H1 (cell line): ENCODE measurements around the gene SOX12. TPM values are rescaled to one million over a fixed set of nuclear protein-coding genes. Genes with fewer than 3 reads are reported as not detected.

Experiments used
- CTCF ChIA-PET: fragments of 300-600 bp; sonication (Branson Sonifier 250); formaldehyde crosslinking; loops from one replicate; lab custom pipeline; 2021; ENCODE audit not compliant: partially characterized antibody; lab: Charles Lee
- POLR2A ChIA-PET: fragments of 300-600 bp; sonication (Branson Sonifier 250); formaldehyde crosslinking; loops from one replicate; lab custom pipeline; 2021; ENCODE audit warnings: inconsistent platforms; ENCODE audit not compliant: partially characterized antibody; lab: Charles Lee
- DNase-seq, 2 experiments: peaks; one replicate each; pipeline versions ENCODE4 v3.0.0 to v3.0.0-alpha.2; 2010 to 2022; ENCODE audit warnings: low spot score in 2 of 2, low read depth in 1 of 2, mixed read lengths in 1 of 2
- FAIRE-seq: peaks from 2 replicates; lab custom pipeline; 2011; peaks lifted over from hg19 to GRCh38; lab: Jason Lieb, UNC
- H2AFZ ChIP-seq: 2 replicates; pipeline ENCODE4 v1.8.1; 2012; ENCODE audit warnings: low read length, inconsistent platforms
- H2AK5ac ChIP-seq: 2 replicates; pipeline ENCODE4 v1.6.1; 2013; ENCODE audit warnings: low read depth, low read length
- H2BK120ac ChIP-seq: replicated peaks from 2 replicates; pipeline ENCODE3; 2013; ENCODE audit warnings: low read depth, low read length, inconsistent platforms
- H2BK12ac ChIP-seq: 2 replicates; pipeline ENCODE4 v1.6.1; 2013; ENCODE audit warnings: low read depth, low read length
- H2BK15ac ChIP-seq: 2 replicates; pipeline ENCODE4 v1.6.1; 2013; ENCODE audit warnings: low read length
- H2BK20ac ChIP-seq: 2 replicates; pipeline ENCODE4 v1.6.1; 2013; ENCODE audit warnings: low read length
- H2BK5ac ChIP-seq: 2 replicates; pipeline ENCODE4 v1.6.1; 2013; ENCODE audit warnings: low read depth, low read length
- H3K14ac ChIP-seq: 2 replicates; pipeline ENCODE4 v1.6.1; 2013; ENCODE audit warnings: inconsistent platforms; ENCODE audit not compliant: insufficient read length
- H3K18ac ChIP-seq: 2 replicates; pipeline ENCODE4 v1.6.1; 2013; ENCODE audit warnings: low read length; ENCODE audit errors: extremely low read depth
- H3K23ac ChIP-seq: 2 replicates; pipeline ENCODE4 v1.6.1; 2013; ENCODE audit warnings: inconsistent platforms; ENCODE audit not compliant: insufficient read length
- H3K23me2 ChIP-seq: 2 replicates; pipeline ENCODE4 v1.6.1; 2013; ENCODE audit warnings: low read depth, low read length
- H3K27ac ChIP-seq: 2 replicates; pipeline ENCODE4 v1.6.1; 2011; ENCODE audit warnings: low read depth, low read length, inconsistent platforms
- H3K27me3 ChIP-seq, 4 experiments: replicated peaks in 1 of 4; 1 replicate in 1 of 4; 2 replicates in 3 of 4; pipeline versions ENCODE4 v1.6.1 to v1.8.1; 2011 to 2013; ENCODE audit warnings: low read length in 3 of 4, mild to moderate bottlenecking in 3 of 4, inconsistent platforms in 2 of 4, mixed read lengths in 2 of 4, moderate library complexity in 1 of 4; ENCODE audit not compliant: control insufficient read depth in 3 of 4, insufficient read depth in 3 of 4; ENCODE audit errors: extremely low read depth in 1 of 4
- H3K36me3 ChIP-seq, 4 experiments: 2 replicates each; pipeline versions ENCODE4 v1.6.1 to v1.8.1; 2011 to 2013; ENCODE audit warnings: mild to moderate bottlenecking in 4 of 4, low read length in 3 of 4, moderate library complexity in 2 of 4, control low read depth in 1 of 4, inconsistent platforms in 1 of 4; ENCODE audit not compliant: insufficient read depth in 4 of 4, control insufficient read depth in 2 of 4
- H3K4ac ChIP-seq: replicated peaks from 2 replicates; pipeline ENCODE3; 2013; ENCODE audit warnings: low read length, low read depth, mixed read lengths, inconsistent platforms; ENCODE audit not compliant: insufficient read length
- H3K4me1 ChIP-seq, 4 experiments: replicated peaks in 1 of 4; 1 replicate in 1 of 4; 2 replicates in 3 of 4; pipeline versions ENCODE4 v1.6.1 to v1.8.1; 2011 to 2013; ENCODE audit warnings: low read length in 3 of 4, inconsistent platforms in 2 of 4, mixed read lengths in 1 of 4; ENCODE audit not compliant: insufficient read depth in 4 of 4, control insufficient read depth in 3 of 4
- H3K4me2 ChIP-seq, 2 experiments: 2 replicates each; pipeline versions ENCODE4 v1.6.1 to v1.8.1; 2011 to 2013; ENCODE audit warnings: low read depth in 2 of 2, low read length in 2 of 2, control low read depth in 1 of 2, inconsistent platforms in 1 of 2, mild to moderate bottlenecking in 1 of 2; ENCODE audit not compliant: insufficient read depth in 1 of 2
- H3K4me3 ChIP-seq, 4 experiments: fragments of 200-600, 300-600 bp in 1 of 4; sonication (generic), shearing (Covaris generic), sonication (Bioruptor Twin) in 1 of 4; 2 replicates each; pipeline versions ENCODE4 v1.5.1 to v1.8.1; 2011 to 2016; ENCODE audit warnings: low read length in 4 of 4, low read depth in 3 of 4, control low read depth in 2 of 4, inconsistent platforms in 2 of 4, mild to moderate bottlenecking in 2 of 4, mixed read lengths in 1 of 4, moderate library complexity in 1 of 4; ENCODE audit not compliant: insufficient read depth in 2 of 4; ENCODE audit errors: extremely low read depth in 1 of 4
- H3K56ac ChIP-seq: replicated peaks from 2 replicates; pipeline ENCODE3; 2013; ENCODE audit warnings: low read depth, mild to moderate bottlenecking, mixed read lengths, low read length, inconsistent platforms; ENCODE audit not compliant: insufficient read length
- H3K79me1 ChIP-seq: 2 replicates; pipeline ENCODE4 v1.6.1; 2013; ENCODE audit warnings: low read depth, low read length, control low read depth
- H3K79me2 ChIP-seq, 2 experiments: 2 replicates each; pipeline versions ENCODE4 v1.6.1 to v1.8.1; 2012 to 2013; ENCODE audit warnings: low read length in 2 of 2, mild to moderate bottlenecking in 2 of 2, inconsistent platforms in 1 of 2; ENCODE audit not compliant: insufficient read depth in 2 of 2, control insufficient read depth in 1 of 2
- H3K9ac ChIP-seq, 4 experiments: replicated peaks in 1 of 4; 1 replicate in 1 of 4; 2 replicates in 3 of 4; pipeline versions ENCODE4 v1.6.1 to v1.8.1; 2011 to 2013; ENCODE audit warnings: low read depth in 3 of 4, low read length in 3 of 4, control low read depth in 2 of 4, mild to moderate bottlenecking in 2 of 4, moderate library complexity in 2 of 4, inconsistent platforms in 1 of 4; ENCODE audit errors: extremely low read depth in 1 of 4
- H3K9me3 ChIP-seq, 2 experiments: 2 replicates each; pipeline versions ENCODE4 v1.6.1 to v1.8.1; 2012 to 2013; ENCODE audit warnings: mild to moderate bottlenecking in 2 of 2, moderate library complexity in 2 of 2, control low read depth in 1 of 2, inconsistent platforms in 1 of 2, low read depth in 1 of 2, low read length in 1 of 2, mixed read lengths in 1 of 2; ENCODE audit not compliant: insufficient read depth in 2 of 2
- H4K20me1 ChIP-seq, 2 experiments: replicated peaks in 1 of 2; 2 replicates each; pipeline versions ENCODE3 to v1.8.1; 2011 to 2013; ENCODE audit warnings: inconsistent platforms in 2 of 2, low read length in 2 of 2, mild to moderate bottlenecking in 1 of 2; ENCODE audit not compliant: insufficient read depth in 2 of 2, control insufficient read depth in 1 of 2
- H4K5ac ChIP-seq: 2 replicates; pipeline ENCODE4 v1.6.1; 2013; ENCODE audit warnings: low read length, low read depth, mixed read lengths, inconsistent platforms; ENCODE audit not compliant: insufficient read length
- H4K8ac ChIP-seq: 2 replicates; pipeline ENCODE4 v1.8.0; 2013; ENCODE audit warnings: mild to moderate bottlenecking, moderate library complexity, low read length, inconsistent platforms; ENCODE audit not compliant: insufficient read depth; ENCODE audit errors: extremely low read depth
- H4K91ac ChIP-seq: replicated peaks from 2 replicates; pipeline ENCODE3; 2013; ENCODE audit warnings: low read length, mixed read lengths, inconsistent platforms; ENCODE audit not compliant: insufficient read length
- EP300 ChIP-seq, 2 experiments: IDR thresholded peaks; 1 replicate in 1 of 2; 2 replicates in 1 of 2; pipeline ENCODE4 v1.6.1; 2011 to 2012; ENCODE audit warnings: low read depth in 2 of 2, low read length in 2 of 2, mild to moderate bottlenecking in 2 of 2, borderline replicate concordance in 1 of 2, inconsistent platforms in 1 of 2, moderate library complexity in 1 of 2
- HDAC6 ChIP-seq: IDR thresholded peaks from one replicate; pipeline ENCODE4 v1.7.1; 2012; ENCODE audit warnings: low read depth, mild to moderate bottlenecking, inconsistent platforms, low read length, moderate library complexity
- SUZ12 ChIP-seq: fragments of 200-600 bp; sonication (generic); IDR thresholded peaks from 2 replicates; pipeline ENCODE4 v1.6.1; 2012; ENCODE audit warnings: mild to moderate bottlenecking, inconsistent platforms, low read length, moderate library complexity, mixed read lengths
- WGBS, 2 experiments: shearing (Covaris generic) in 1 of 2; methylation state at CpG; one replicate each; pipeline versions ENCODE4 v1.1.6 to v1.1.7; 2013 to 2015; ENCODE audit warnings: low lambda C conversion rate in 2 of 2, mixed read lengths in 2 of 2, inconsistent platforms in 1 of 2, low coverage in 1 of 2, missing lambda C conversion rate in 1 of 2; ENCODE audit not compliant: insufficient replicate concordance in 2 of 2, insufficient coverage in 1 of 2, insufficient read length in 1 of 2; ENCODE audit errors: extremely low coverage in 1 of 2, missing lambda C conversion rate in 1 of 2; 5-methylcytosine and 5-hydroxymethylcytosine counted together
- polyA plus RNA-seq, 7 experiments: library from polyadenylated mRNA; depleted of rRNA in 3 of 7; stranded (reverse) in 5 of 7; unstranded in 2 of 7; fragments of >200 nt in 5 of 7; fragments of 200-250 nt in 2 of 7; gene quantifications; 1 replicate in 5 of 7; 2 replicates in 1 of 7; 4 replicates in 1 of 7; pipeline versions ENCODE4 v1.2.1 to v1.2.3, GENCODE V29; 2011 to 2013; ENCODE audit warnings: missing spikeins in 2 of 7, mixed read lengths in 2 of 7
- total RNA-seq: library from RNA; stranded (reverse); fragmentation: NEBNext Ultra II Directional; extraction: Animal tissue kit (Norgen Biotek cat#: 25700); gene quantifications from 2 replicates; pipeline ENCODE4 v1.2.1, GENCODE V29; 2021

Gene SOX12
- total and polyA plus RNA-seq, 2 of the 8 experiments (the other 6 are each of a cell fraction or from before 2014, with no cell fraction given): 6.4 to 63.0 TPM

- Histone ChIP-seq H2BK120ac (no peak overlapping the region), H4K20me1 (no peaks in the 10 kb centered on the region), H3K79me2 (no peaks in the 10 kb centered on the region), H3K9me3 (no peaks in the 10 kb centered on the region), H4K91ac (no peak overlapping the region), H4K8ac (no peak overlapping the region), H3K36me3 (no peaks in the 10 kb centered on the region), H3K23ac (no peak overlapping the region), H3K4me2 (no peak overlapping the region), H2BK5ac (no peak overlapping the region), H3K4me1 (peaks cover 2 to 9% (median 4%) of the 10 kb centered on the region in 4 experiments; a peak in 6 of 7 replicates), H3K4me3 (no peak overlapping the region), H3K56ac (no peak overlapping the region), H3K14ac (no peak overlapping the region), H3K27me3 (no peaks in the 10 kb centered on the region), H2BK12ac (no peak overlapping the region), H3K27ac (no peak overlapping the region), H3K79me1 (no peaks in the 10 kb centered on the region), H2BK20ac (no peak overlapping the region), H2BK15ac (no peak overlapping the region), H3K4ac (no peak overlapping the region), H4K5ac (no peak overlapping the region), H3K9ac (no peak overlapping the region), H2AFZ (no peak overlapping the region), H2AK5ac (no peak overlapping the region), H3K18ac (no peak overlapping the region), H3K23me2 (peaks cover 4% of the 10 kb centered on the region)
- 87% methylated on average over 5 of the region's 5 CpGs; no CpG with 5 or more reads in 1 of the 2 experiments for WGBS, 2 experiments
- DNase-seq (no peak), FAIRE-seq (no peak)
- TF ChIP-seq HDAC6 (no peak), SUZ12 (no peak), EP300 (IDR thresholded peaks at IDR 0.05; ENCODE audit: borderline replicate concordance in 1 of 2, low read depth in 2 of 2, low read length in 2 of 2) (no peak)
- ChIA-PET CTCF (interaction anchor here (2.4 kb wide), 1 partner anchor 18 kb away, joined by 7 read pairs; no protein-coding TSS in a partner anchor), POLR2A (interaction anchor here (0.9 to 6.4 kb wide), 3 partner anchors 10 to 34 kb away, joined by 3 to 97 read pairs (median 84); partner anchors contain the start of genes NRSN2, SOX12 and ZCCHC3)
Observed at GRCh38 chr20:313402-313801, 11.9 kb upstream of the SOX12 start.
